GM21786 (cell line): ENCODE data around the gene IFITM10.

ENCODE experiments used
- ATAC-seq: cut with Tn5 transposase; IDR thresholded peaks from one replicate; pipeline ENCODE4 v1.9.1; 2021; ENCODE audit not compliant: unreplicated experiment

Gene IFITM10

DNA sequence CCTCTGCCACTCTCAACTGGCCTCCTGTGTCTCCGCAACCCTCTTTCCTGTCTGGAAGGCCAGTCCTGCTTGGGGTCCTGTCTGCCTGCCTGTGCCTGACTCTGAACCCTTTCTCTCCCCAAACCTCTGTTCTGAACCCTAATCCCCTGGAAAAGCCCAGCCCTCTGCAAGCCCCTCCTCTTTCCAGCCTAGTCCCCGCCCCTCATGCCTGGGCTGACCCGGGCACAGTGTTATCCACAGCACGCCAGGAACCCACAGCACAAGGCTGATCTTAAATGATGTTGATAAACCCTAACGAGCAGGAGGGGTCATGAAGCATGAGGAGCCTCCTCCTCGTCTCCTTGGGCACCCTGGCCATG, at the start of gene IFITM10:
Gene IFITM10 (minus strand): TSS at position 115 of the 359 bp plus-strand sequence. CDS start 153 bp downstream, outside the sequence.
- no peak for ATAC-seq

DNA sequence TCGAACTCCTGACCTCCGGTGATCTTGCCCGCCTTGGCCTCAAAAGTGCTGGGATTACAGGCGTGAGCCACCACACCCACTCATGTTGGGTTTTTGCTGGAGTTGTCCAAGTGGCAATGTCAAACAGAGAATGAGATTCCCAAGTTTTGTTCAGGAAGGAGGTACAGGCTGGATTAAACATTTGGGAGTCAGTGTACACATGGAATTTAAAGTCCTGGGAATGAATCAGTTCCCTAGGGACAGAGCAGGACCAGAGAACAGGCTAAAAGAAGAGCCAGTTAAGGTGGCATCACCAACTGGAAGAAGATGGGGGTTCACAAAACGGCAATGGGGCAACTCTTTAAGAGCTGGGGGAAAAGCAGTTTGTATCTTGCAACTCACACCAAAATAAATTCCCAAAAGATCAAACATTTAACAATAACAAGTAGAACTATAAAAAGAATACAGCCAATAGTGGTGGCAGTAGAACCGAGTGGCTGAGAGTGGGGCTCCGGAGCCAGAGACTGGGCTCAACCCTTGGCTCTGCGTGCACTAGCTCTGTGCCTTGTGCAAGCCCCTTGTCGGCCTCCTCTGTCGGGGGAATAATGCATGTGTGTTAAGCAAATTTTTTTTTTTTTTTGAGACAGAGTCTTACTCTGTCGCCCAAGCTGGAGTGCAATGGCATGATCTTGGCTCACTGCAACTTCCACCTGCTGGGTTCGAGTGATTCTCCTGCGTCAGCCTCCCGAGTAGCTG, 47.2 kb upstream of the IFITM10 start:
- ATAC-seq: no peak

DNA sequence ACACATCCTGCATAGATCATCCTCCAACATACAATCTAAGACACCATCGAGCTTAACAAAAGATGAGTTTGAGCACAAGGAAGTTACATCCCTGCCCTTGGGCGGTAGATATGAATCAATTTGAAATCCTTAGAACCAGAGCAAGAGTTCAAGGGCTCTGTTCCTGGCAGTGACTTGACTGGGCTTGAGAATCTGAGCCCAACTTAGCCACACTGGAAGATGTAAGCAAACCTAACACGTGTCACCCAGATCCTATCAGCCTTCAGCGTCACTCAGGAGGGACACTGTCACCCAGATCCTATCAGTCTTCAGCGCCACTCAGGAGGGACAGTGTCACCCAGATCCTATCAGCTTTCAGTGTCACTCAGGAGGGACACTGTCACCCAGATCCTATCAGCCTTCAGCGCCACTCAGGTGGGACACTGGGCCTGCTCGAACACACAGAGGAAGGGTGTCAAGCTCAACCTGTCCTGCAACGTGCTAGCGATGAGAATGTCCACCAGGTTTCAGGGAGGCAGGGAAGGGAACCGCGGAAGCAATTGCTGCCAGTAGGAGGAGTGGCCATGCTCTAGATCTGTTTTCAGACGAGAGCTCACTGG, 46.1 kb upstream of the IFITM10 start:
- no peak for ATAC-seq

DNA sequence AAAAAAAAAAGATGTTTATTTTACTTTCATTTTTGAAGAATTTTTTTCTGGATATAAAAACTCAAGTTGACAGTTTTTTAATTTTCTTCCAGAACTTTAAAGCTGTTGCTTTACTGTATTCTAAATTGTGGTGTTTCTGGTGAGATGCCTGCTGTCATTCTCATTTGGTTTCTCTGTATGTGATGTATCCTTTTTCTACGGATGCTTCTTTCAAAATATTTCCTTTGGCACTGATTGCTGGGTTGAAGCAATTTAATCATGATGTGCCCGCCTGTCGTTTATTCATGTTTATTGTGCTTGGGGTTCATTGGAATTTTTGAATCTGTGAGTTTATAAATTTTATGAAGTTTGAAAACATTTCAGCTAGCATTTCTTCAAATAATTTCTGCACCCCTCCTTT, 42.7 kb upstream of the IFITM10 start:
- ATAC-seq: no peak

DNA sequence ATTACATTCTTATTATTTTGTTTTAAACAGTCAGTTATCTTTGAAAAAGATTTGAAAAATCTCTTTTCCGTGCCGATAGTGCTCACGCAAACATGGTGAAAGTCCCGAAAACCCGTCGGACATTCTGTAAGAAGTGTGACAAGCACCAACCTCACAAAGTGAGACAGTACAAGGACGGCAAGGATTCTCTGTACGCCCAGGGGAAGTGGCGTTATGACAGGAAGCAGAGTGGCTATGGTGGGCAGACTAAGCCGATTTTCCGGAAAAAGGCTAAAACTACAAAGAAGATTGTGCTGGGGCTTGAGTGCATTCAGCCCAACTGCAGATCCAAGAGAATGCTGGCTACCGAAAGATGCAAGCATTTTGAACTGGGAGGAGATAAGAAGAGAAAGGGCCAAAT, 42.1 kb upstream of the IFITM10 start:
- no peak for ATAC-seq

DNA sequence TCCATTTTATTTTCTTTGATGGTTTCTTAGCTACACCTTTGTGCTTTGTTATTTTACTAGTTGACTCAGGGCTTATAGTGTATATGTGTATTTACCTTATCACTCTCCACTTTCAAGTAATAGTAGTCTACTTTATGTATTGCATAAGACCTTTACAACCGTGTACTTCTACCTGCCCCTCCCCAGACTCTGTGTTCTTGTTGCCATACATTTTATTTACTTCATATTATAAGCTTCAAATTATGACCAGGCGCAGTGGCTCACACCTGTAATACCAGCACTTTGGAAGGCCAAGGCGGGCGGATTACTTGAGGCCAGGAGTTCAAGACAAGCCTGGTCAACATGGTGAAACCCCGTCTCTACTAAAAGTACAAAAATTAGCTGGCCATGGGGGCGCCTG, 41.5 kb upstream of the IFITM10 start:
- ATAC-seq: no peak

DNA sequence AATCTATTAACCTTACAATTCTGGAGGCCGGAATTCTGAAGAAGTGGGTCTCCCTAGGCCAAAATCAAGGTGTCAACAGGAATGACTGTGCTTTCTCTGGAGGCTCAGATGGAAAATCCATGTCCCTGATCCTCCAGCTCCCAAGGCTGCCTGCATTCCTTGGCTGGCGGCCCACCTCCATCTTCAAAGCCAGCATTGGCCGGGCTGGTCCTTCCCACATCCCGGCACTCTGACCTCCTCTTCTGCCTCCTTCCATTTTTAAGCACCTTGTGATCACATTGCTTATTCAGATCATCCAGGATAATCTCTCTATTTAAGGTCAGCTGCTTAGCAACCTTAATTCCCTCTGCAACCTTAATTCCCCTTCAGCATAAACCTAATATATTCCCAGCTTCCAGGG, 36.1 kb upstream of the IFITM10 start:
- ATAC-seq: no peak

DNA sequence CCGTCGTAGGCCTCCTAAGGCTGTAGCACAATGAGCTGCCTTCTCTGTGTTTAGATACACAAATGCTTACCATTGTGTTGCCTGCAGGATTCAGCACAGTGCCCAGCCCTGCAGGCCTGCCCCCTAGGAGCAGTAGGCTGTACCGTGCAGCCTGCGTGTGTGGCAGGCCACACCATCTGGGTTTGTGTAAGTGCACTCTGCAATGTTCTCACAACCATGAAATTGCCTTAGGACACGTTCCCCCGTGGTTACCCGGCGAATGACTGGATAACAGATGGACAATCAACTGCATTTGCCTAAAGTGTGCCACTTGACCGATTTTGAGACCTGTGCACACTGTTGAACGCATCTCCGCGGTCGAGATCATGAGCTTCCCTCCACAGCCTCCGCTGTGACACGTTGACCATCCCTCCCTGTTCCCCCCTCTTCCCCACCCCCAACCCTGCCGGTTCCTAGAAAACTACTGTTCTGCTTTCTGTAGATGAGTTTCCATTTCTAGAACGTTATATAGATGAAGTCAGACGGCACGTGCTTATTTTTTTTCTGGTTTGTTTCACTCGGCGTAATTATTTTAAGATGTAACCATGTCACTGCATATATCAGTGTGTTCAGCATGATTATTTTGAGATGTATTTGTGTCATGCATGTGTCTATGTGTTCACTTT, 35.5 kb upstream of the IFITM10 start:
- no peak for ATAC-seq

DNA sequence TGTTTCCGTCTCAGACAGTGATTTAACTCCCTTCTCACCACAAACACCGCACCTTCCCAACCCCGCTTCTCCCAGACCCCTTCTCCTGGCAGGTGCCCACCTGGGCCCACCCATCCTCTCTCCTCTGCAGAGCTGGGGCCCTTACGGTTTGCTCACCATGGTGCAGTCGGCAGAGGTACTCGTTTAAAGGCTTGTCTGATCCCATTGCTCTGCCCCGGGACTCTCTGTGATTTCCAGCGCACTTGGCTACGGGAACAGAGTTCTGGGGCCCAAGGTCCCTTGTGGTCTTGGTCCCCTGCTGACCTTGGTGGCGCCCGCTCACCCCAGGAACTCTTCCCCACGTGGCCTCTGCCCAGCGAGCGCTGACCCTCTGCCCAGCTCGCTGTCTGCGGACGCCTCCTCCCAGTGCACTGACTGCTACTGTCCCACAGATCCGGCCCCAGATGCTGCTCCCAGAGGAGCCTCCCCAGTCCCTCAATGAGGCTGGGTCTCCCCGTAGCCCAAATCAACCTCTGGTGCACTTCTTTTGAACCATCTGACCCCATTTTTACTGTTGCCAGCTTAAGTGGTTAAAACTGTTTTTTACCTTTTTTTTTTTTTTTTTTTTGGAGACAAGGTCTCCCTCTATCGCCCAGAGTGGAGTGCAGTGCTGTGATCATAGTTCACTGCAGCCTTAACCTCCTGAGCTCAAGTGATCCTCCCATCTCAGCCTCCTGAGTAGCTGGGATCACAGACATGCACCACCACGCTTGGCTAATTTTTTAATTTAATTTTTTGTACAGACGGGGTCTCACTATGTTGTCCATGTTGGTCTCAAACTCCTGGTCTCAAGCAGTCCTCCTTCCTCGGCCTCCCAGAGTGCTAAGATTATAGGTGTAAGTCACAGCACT, 34.6 kb upstream of the IFITM10 start:
- ATAC-seq: no peak

DNA sequence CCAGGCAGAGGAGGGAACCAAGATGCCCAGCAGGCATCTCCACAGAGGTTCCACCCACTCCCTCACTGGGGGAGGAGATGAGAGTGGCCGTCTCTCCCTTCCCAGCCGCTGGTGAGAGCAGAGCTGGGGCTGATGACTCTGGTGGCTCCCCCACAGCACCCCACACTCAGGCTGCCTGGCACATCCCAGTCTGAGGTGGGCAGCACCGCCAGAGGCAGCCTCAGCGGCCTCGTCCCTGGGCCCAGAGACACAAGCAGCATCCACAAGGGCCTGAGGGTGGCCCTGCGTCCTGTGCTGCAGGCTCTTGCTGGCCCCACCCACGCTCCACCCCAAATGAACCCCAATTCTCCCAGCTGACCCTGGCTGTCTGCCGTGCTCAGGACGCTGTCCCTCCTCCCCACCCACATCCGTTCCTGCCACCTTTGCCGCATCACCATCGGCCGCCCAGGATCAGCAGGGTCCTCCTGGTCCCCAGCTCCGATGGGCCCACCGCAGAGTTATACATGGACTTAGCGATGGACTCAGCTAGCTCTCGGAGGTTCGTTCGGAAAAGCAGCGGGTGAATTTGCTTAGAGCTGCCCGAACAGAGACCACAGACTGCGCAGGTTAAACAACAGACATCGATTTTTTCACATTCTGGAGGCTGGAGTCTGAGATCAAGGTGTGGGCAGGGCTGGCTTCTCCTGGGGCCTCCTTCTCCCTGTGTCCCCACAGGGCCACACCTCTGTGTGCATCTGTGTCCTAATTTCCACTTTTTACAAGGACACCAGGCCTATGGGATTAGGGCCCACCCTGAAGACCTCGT, 33.5 kb upstream of the IFITM10 start:
- no peak for ATAC-seq

DNA sequence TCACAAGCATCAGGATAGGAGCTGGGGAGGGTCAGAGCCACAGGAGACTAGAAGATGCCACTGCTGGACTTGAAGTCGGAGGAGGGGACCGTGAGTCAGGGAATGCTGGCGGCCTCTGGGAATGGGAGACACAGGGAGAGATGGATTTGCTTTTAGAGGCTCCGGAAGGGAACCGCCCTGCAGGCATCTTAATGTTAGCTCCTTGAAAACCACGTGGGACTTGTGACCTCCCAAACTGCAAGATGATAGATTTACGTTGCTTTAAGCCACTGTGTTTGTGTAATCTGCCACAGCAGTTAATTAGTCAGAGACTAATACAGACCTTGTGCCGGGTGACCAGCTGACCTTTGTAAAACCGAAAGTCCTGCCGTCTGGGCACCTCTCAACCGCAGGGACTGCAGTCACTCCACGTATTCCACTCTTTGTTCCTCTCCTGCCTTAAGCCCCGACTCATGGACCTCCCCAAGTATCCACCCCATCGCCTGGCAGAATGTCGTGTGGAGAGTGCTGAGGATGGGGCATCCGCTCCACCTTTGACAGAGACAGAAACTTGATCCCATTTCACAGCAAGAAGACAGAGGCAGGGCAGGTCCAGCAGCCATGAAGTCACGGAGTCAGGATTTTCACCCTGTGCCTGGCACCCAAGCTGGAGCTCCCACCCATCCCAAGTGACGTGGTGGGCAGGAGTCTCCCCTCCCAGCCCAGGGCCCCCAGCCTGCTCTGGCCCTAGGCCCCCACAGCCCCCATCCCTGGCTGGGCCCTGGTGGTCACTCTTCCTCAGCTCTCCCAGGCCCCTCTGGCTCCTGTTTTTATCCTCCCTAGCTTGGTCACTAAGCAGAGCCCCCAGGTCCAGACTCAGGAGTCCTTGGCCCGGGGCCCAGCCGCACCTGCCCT, 32.7 kb upstream of the IFITM10 start:
- ATAC-seq: no peak

DNA sequence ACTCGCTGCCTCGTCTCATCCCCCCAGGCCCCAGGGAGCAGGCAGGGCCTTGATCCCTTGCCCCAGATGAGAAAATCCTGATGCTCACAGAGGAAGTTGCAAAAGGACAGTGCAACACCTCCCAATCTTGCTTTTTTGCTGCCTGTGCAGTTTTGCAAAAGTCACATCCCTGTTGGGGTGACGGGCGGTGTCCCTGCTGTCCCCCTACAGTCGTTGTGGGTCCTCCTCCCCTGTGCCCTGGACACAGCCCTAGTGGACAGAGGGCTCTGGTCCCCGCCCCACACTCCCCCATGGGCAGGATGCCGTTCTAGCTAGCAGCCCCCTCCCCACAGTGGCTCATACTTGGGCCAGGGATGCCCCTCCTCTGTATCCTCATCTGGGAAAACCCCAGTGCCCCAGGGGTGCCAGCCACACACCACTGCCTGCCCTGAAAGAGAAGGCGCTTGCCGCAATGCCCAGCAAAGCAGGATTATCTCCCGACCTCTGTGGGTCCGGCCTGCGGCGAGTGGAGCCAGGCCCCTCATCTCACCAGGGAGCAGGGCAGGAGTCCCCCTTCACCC, 31.7 kb upstream of the IFITM10 start:
- no peak for ATAC-seq

DNA sequence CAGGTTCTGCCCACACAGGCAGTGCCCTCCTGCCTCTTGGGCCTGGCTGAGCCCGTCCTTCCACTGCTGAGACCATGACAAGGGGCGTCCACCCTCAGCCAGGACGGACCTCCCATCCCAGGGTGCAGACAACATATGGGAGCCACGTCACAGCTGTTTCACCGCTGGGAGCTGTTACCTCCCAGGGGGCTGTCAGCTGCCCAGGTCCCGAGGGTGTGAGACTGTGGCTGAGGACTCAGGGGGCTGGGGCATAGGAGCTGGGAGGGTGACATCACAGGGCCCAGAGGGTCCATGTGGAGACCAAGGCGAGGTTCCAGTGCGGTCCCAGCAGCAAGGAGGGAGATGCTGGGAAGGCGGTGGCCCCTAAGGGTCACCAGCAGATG, 31.2 kb upstream of the IFITM10 start:
- no peak for ATAC-seq

DNA sequence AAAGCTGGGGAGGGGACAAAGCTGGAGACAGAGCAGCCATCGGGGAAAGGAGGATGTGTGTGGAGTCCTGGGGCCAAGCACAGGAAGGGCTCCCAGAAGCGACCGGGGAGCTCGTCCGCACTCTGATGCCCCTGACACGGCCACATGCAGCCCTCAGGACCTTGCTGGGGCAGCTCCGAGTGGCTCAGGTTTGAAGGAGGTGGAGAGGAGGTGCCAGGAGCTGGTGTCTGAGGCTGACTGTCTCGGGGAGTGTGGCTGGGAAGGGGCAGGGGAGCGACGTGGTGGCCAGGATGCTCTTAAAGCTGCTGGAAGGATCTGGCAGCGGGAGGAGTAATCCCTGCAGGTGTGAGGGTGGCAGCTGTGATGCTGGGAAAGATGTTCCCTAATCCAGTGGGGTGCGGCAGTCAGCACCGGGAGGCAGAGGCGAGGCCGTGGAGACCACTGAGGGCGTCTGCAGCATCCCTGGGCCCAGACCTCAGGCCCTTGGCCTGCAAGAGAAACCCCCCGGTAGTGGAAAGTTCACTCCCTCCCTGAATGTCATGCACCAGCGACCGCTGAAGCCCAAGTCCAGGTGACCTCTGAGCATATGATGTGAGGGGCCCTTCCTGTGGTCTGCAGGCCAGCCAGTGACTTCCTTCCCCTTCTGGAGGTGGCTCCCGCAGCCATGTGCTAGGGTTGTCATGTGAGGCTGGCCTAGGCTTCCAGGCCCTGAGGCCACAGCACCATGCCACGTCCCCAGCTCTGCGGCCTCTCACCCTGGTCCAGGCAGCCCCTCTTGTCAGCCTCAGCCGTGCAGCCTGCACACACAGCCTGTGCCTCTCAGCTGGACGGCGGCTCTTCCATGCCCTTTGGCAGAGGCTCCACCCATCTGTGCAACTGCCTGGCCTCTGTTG, 30.6 kb upstream of the IFITM10 start:
- ATAC-seq: no peak

DNA sequence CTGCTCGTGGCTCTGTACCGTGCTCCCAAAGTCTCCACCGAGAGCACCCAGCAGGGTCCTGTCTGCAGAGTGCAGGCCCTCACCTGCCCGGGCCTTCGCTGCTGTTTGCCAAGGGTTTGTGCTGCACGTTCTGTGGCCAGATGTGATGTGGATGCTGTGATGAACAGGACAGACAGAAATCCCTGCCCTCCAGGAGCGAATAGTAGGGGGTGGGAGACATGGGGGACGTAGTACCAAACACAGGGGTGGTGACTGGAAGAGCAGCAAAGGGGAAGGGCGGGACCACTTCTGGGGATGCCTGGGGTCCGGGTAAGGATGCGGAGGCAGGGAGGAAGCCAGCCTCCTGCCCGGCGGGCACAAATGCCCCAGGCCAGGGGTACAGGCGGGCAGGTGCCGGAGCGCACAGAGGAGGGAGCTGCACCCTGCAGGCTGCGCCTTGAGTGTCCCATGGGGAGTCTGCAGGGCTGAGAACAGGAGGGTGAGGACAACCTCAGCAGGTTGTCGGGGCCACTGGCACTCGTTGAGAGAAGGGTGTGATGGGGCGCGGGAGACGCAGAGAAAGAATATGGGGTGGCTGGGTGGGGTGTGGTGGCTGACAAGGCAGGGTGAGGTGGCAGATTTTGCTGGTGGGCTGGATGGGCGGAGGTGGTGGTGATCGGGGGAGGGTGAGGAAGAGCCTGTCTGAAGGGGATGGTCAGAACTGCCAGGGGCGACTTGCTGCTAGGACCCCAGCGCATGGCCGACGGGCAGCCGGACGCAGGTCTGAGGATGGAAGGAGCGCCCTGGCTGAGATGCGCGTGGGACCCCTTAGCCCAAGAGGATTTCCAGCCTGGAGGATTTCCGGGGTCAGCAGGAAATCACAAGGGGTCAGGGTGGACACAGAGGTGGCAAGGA, 29.7 kb upstream of the IFITM10 start:
- no peak for ATAC-seq

DNA sequence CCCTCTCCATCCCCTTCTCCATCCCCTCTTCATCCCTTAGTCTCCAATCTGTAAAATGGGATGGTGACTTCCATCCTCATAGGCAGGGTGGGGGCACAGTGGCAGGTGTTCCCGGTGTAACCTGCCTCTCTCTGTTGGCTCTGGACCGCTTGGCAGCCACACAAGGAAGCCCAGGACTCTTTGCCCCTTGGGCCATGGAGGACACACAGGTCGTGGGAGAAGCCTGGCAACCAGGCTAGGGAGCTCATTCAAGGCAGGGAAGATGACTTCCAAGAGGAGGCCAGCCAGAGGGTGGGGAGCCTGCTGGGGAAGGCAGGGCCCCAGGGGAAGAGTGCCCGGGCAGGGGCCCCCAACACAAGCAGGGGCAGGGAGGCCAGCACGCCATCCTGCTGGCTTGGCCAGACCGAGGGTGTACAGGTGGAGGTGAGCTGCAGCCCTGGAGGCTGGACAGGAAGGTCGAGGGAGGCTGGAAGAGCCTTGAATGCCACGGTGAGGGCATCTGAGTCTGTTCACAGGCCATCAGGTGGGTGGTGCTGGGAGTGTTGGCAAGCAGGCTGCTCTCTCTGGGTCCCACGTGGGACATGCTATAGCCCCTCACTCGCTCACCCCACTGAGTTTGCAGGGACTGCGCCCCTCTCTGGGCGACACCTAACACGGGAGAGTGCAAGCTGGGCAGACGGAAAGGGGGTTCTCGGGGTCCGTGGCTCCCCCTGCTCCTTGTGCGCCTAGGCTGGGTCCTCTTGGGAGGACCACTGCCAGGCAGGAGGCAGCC, 28.8 kb upstream of the IFITM10 start:
- ATAC-seq: no peak
